Measurements from ENCODE around the gene DIS3L2.

DIS3L2 gene

GRCh38 chr2:232320443-232320803, 358.9 kb downstream of the DIS3L2 start:
- H3K27me3 ChIP-seq (ENCODE audit: insufficient read depth, low read length), result no peaks in the 10 kb centered on the region
- no peaks in the 10 kb centered on the region for H4K20me1 ChIP-seq (ENCODE audit: insufficient read depth, low read length)
- peaks cover 21% of the 10 kb centered on the region for H3K4me1 ChIP-seq (ENCODE audit: insufficient read depth, low read length, severe bottlenecking)
- no peak overlapping the region for H2AFZ ChIP-seq (ENCODE audit: low read length)
- H3K27ac ChIP-seq (ENCODE audit: low read depth, low read length, poor library complexity, severe bottlenecking), result peak overlapping the region; percentile 65
- H3K9ac ChIP-seq (ENCODE audit: low read length), result no peak overlapping the region
- no peaks in the 10 kb centered on the region for H3K9me3 ChIP-seq (ENCODE audit: low read length)
- H3K36me3 ChIP-seq (ENCODE audit: insufficient read depth, low read length), result no peaks in the 10 kb centered on the region
- no peaks in the 10 kb centered on the region for H3K79me2 ChIP-seq (ENCODE audit: insufficient read depth, low read length)
- no peak for TF ChIP-seq EZH2 (IDR thresholded peaks at IDR 0.05; ENCODE audit: borderline replicate concordance, low read length)
- no peak for TF ChIP-seq CTCF (IDR thresholded peaks at IDR 0.05; ENCODE audit: low read length)
- H3F3A ChIP-seq (ENCODE audit: insufficient read depth, low read length), result no peaks in the 10 kb centered on the region
- no peak overlapping the region for H3K4me3 ChIP-seq (ENCODE audit: low read depth, low read length, poor library complexity, severe bottlenecking)
- H3K9me2 ChIP-seq (ENCODE audit: low read depth, low read length), result no peaks in the 10 kb centered on the region
- no peak overlapping the region for H3K4me2 ChIP-seq (ENCODE audit: low read length)

GRCh38 chr2:232321156-232321816, 359.8 kb downstream of the DIS3L2 start:
- H3F3A ChIP-seq (ENCODE audit: insufficient read depth, low read length), result no peaks in the 10 kb centered on the region
- no peaks in the 10 kb centered on the region for H3K27me3 ChIP-seq (ENCODE audit: insufficient read depth, low read length)
- H3K4me1 ChIP-seq (ENCODE audit: insufficient read depth, low read length, severe bottlenecking), result peaks cover 16% of the 10 kb centered on the region
- no peak for TF ChIP-seq EZH2 (IDR thresholded peaks at IDR 0.05; ENCODE audit: borderline replicate concordance, low read length)
- peak; percentile 38; the same call in 1 of the 2 replicates for TF ChIP-seq CTCF (IDR thresholded peaks at IDR 0.05; ENCODE audit: low read length)
- peak overlapping the region; percentile 65 for H3K27ac ChIP-seq (ENCODE audit: low read depth, low read length, poor library complexity, severe bottlenecking)
- H3K4me3 ChIP-seq (ENCODE audit: low read depth, low read length, poor library complexity, severe bottlenecking), result no peak overlapping the region
- no peak overlapping the region for H3K4me2 ChIP-seq (ENCODE audit: low read length)
- H3K36me3 ChIP-seq (ENCODE audit: insufficient read depth, low read length), result no peaks in the 10 kb centered on the region
- H3K9me3 ChIP-seq (ENCODE audit: low read length), result no peaks in the 10 kb centered on the region
- H3K9ac ChIP-seq (ENCODE audit: low read length), result no peak overlapping the region
- H4K20me1 ChIP-seq (ENCODE audit: insufficient read depth, low read length), result no peaks in the 10 kb centered on the region
- H3K79me2 ChIP-seq (ENCODE audit: insufficient read depth, low read length), result no peaks in the 10 kb centered on the region
- no peak overlapping the region for H2AFZ ChIP-seq (ENCODE audit: low read length)
- H3K9me2 ChIP-seq (ENCODE audit: low read depth, low read length), result no peaks in the 10 kb centered on the region

- H4K20me1 ChIP-seq (ENCODE audit: insufficient read depth, low read length), result no peaks in the 10 kb centered on the region
- H3K36me3 ChIP-seq (ENCODE audit: insufficient read depth, low read length), result no peaks in the 10 kb centered on the region
- no peak overlapping the region for H2AFZ ChIP-seq (ENCODE audit: low read length)
- H3K27ac ChIP-seq (ENCODE audit: low read depth, low read length, poor library complexity, severe bottlenecking), result no peak overlapping the region
- H3K9ac ChIP-seq (ENCODE audit: low read length), result no peak overlapping the region
- no peaks in the 10 kb centered on the region for H3K9me3 ChIP-seq (ENCODE audit: low read length)
- no peaks in the 10 kb centered on the region for H3K27me3 ChIP-seq (ENCODE audit: insufficient read depth, low read length)
- H3K4me1 ChIP-seq (ENCODE audit: insufficient read depth, low read length, severe bottlenecking), result peaks cover 16% of the 10 kb centered on the region
- H3K9me2 ChIP-seq (ENCODE audit: low read depth, low read length), result no peaks in the 10 kb centered on the region
- H3K79me2 ChIP-seq (ENCODE audit: insufficient read depth, low read length), result no peaks in the 10 kb centered on the region
- no peak for TF ChIP-seq CTCF (IDR thresholded peaks at IDR 0.05; ENCODE audit: low read length)
- TF ChIP-seq EZH2 (IDR thresholded peaks at IDR 0.05; ENCODE audit: borderline replicate concordance, low read length), result no peak
- no peaks in the 10 kb centered on the region for H3F3A ChIP-seq (ENCODE audit: insufficient read depth, low read length)
- H3K4me3 ChIP-seq (ENCODE audit: low read depth, low read length, poor library complexity, severe bottlenecking), result no peak overlapping the region
- H3K4me2 ChIP-seq (ENCODE audit: low read length), result no peak overlapping the region
These were observed 360.5 kb downstream of the DIS3L2 start for GRCh38 chr2:232321817-232322559.

Measured in OCI-LY1 (cell line).